ENCODE results near the gene SUB1.

The SUB1 gene

DNA sequence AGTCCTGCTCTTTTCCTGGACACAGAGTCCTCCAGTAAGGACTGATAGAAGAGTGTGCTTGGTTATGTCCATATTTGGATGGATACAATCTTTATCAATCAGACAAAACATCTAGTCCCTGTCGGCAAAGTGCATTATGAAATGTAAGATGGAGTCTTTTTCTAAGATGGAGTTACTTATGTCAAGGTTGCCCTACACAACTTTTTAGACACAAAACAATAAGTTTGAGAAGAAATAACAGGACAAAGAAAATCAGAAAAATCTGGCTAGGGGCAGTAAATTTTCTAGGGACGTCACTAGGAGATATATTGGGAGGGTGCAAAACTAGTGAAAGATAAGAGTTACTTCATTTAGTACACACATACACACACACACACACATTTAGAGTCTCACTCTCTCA, 23.3 kb upstream of the SUB1 start:
- H3K27ac ChIP-seq, result no peak overlapping the region
- no peaks in the 10 kb centered on the region for H3K36me3 ChIP-seq
- H3K4me3 ChIP-seq (ENCODE audit: low read depth, low read length), result no peak overlapping the region
- DNase-seq, result no peak
- no peak for TF ChIP-seq CTCF (IDR thresholded peaks at IDR 0.05; ENCODE audit: low read depth, low read length)
- H3K9me3 ChIP-seq (ENCODE audit: severe bottlenecking), result peaks cover 1% of the 10 kb centered on the region
- H3K27me3 ChIP-seq (ENCODE audit: insufficient read depth, low read depth, severe bottlenecking), result peaks cover 48% of the 10 kb centered on the region

DNA sequence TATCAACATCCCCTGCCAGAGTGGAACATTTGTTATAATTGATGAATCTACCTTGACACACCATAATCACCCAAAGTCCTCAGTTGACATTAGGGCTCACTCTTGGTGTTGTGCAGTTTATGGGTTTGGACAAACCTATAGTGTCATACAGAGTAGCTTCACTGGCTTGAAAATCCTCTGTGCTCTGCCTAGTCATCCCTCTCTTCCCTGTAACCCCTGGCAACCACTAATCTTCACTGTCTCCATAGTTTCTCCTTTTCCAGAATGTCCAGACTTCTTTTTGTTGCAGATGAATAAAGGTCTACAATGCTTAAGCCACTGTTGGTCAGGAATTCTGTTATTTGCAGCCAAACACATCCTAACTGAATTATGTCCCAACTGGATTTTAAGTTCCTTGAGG, 22.5 kb upstream of the SUB1 start:
- H3K27ac ChIP-seq, result no peak overlapping the region
- TF ChIP-seq CTCF (IDR thresholded peaks at IDR 0.05; ENCODE audit: low read depth, low read length), result no peak
- peaks cover 2% of the 10 kb centered on the region for H3K9me3 ChIP-seq (ENCODE audit: severe bottlenecking)
- no peaks in the 10 kb centered on the region for H3K36me3 ChIP-seq
- no peak for DNase-seq
- H3K4me3 ChIP-seq (ENCODE audit: low read depth, low read length), result no peak overlapping the region
- peaks cover 56% of the 10 kb centered on the region for H3K27me3 ChIP-seq (ENCODE audit: insufficient read depth, low read depth, severe bottlenecking)

- Histone ChIP-seq H3K4me3 (ENCODE audit: low read depth, low read length) (no peak overlapping the region), H3K36me3 (no peaks in the 10 kb centered on the region)
- TF ChIP-seq CTCF (IDR thresholded peaks at IDR 0.05; ENCODE audit: low read depth, low read length), result no peak
Observed at GRCh38 chr5:32563614-32564013, 21.7 kb upstream of the SUB1 start.

GRCh38 chr5:32565145-32565544, 20.2 kb upstream of the SUB1 start:
- no peak for DNase-seq
- Histone ChIP-seq H3K4me3 (ENCODE audit: low read depth, low read length) (no peak overlapping the region), H3K27me3 (ENCODE audit: insufficient read depth, low read depth, severe bottlenecking) (peaks cover 55% of the 10 kb centered on the region), H3K36me3 (no peaks in the 10 kb centered on the region), H3K27ac (no peak overlapping the region), H3K9me3 (ENCODE audit: severe bottlenecking) (peaks cover 5% of the 10 kb centered on the region)
- TF ChIP-seq CTCF (IDR thresholded peaks at IDR 0.05; ENCODE audit: low read depth, low read length), result no peak

More at GRCh38 chr5:32563614-32564013, 21.7 kb upstream of the SUB1 start:
- no peak for DNase-seq
- H3K27me3 ChIP-seq (ENCODE audit: insufficient read depth, low read depth, severe bottlenecking), result peaks cover 55% of the 10 kb centered on the region
- no peak overlapping the region for H3K27ac ChIP-seq
- peaks cover 2% of the 10 kb centered on the region for H3K9me3 ChIP-seq (ENCODE audit: severe bottlenecking)

DNA sequence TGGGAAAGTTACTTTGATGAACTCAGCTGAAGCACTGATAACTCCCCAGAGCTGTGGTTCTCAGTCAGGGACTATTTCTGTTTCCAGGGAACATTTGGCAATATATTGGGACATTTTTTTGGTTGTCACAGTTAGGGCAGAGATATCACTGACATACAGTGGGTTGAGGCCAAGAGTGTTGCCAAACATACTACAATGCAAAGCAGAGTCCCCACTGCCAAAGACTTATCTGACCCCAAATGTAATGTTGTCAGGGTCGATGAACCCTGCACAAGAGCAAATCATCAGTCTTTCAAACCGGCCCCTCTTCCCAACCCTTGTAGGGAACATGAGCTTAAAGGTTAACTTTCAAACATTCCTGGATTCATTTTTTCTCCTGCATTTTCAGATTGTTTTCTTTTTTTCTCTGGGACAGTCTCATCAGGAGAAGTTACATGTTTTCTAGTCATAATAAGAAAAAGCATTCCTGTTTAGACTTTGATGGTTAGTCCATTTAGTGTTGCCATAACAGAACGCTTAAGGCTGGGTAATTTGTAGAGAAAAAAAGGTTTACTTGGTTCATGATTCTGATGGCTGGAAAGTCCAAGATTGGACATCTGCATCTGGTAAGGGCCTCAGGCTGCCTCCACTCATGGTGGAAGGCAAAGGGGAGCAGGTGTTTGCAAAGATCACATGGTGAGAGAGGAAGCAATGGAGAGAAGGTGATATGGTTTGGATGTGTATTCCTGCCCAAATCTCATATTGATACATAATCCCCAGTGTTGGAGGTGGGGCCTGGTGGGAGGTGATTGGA, 18.8 kb upstream of the SUB1 start:
- Histone ChIP-seq H3K4me3 (ENCODE audit: low read depth, low read length) (no peak overlapping the region), H3K9me3 (ENCODE audit: severe bottlenecking) (peaks cover 5% of the 10 kb centered on the region), H3K27me3 (ENCODE audit: insufficient read depth, low read depth, severe bottlenecking) (peaks cover 50% of the 10 kb centered on the region), H3K36me3 (no peaks in the 10 kb centered on the region), H3K27ac (no peak overlapping the region)
- no peak for DNase-seq
- no peak for TF ChIP-seq CTCF (IDR thresholded peaks at IDR 0.05; ENCODE audit: low read depth, low read length)

GRCh38 chr5:32571128-32571527, 14.2 kb upstream of the SUB1 start:
- TF ChIP-seq CTCF (IDR thresholded peaks at IDR 0.05; ENCODE audit: low read depth, low read length), result no peak
- Histone ChIP-seq H3K36me3 (no peaks in the 10 kb centered on the region), H3K27me3 (ENCODE audit: insufficient read depth, low read depth, severe bottlenecking) (peaks cover 72% of the 10 kb centered on the region), H3K4me3 (ENCODE audit: low read depth, low read length) (no peak overlapping the region), H3K9me3 (ENCODE audit: severe bottlenecking) (peaks cover 5% of the 10 kb centered on the region), H3K27ac (no peak overlapping the region)
- no peak for DNase-seq

Data from WERI-Rb-1 (cell line).